HG02870 (cell line): ENCODE measurements around the gene MRRF.
A peak's percentile ranks its signal among the peaks of the same experiment; 100 is the strongest.

Experiments
- ATAC-seq: cut with Tn5 transposase; IDR thresholded peaks from one replicate; pipeline ENCODE4 v1.9.1; 2021; ENCODE audit warnings: mild to moderate bottlenecking, moderate library complexity; ENCODE audit not compliant: unreplicated experiment

MRRF gene, protein sequence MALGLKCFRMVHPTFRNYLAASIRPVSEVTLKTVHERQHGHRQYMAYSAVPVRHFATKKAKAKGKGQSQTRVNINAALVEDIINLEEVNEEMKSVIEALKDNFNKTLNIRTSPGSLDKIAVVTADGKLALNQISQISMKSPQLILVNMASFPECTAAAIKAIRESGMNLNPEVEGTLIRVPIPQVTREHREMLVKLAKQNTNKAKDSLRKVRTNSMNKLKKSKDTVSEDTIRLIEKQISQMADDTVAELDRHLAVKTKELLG

DNA sequence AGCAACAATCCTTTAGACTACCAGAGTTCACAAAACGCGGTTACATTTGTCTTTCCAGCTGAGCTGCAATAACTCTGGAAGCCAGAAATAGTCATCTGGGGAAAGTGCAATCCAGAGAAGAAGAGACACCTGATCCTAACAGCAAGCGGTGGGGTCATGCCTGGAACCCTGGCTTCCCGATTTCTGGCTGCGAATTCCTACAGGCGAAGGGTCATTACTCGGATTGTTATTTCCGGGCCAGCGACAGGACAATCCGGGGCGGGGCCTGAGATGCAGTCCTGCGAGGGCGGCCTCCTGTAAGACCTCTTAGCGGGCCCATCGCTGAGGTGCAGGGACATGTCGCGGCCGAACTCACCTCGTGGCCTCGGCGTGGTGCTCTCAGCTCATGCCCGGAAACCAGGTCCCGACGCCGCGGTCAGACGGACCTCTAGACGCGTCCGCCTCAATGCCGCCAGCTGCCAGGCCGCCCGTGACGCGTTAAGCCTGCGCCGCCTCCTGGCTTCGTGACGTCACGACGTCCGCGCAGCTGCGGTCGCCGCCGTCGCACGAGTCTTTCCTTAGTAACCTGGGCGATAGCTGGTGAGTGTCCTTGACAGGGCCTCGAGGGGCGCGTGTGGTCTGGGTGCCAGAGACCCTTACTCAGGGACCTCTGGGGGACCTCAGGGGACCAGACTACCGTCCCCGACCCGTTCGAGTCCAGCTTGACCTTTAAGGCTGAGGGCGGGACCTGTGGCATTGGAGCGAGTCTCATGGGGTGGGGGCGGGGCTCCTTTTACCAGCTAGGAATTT lies at the start of gene MRRF, which contains the start of gene RBM18:
Gene MRRF, plus strand, starts transcription at position 523 of the 789 bp plus-strand sequence. CDS start 6,010 bp downstream, outside the sequence.
Gene RBM18, minus strand, starts transcription at position 481 of the 789 bp plus-strand sequence. CDS start 3,348 bp downstream, outside the sequence.
- peak; percentile 77 for ATAC-seq

DNA sequence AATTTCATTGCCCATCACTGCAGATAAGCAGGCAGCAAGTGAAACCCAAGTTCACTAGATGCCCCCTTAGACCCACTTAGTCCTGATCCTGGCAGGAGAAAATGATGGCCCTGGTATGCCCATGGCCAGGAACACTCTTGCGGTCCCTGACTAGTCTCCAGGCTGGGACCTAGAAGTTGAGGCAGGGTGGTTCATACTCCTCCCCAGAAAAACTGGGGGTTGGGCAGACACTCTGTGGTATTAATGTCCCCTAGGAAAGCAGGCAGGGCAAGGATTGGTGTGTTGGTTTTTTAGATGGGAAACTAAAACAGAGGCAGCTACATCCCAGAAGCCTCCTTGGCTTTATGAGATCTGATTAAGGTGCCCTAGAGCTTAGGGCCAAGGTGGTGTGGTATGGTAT lies 49.0 kb upstream of the MRRF start:
- ATAC-seq = no peak

DNA sequence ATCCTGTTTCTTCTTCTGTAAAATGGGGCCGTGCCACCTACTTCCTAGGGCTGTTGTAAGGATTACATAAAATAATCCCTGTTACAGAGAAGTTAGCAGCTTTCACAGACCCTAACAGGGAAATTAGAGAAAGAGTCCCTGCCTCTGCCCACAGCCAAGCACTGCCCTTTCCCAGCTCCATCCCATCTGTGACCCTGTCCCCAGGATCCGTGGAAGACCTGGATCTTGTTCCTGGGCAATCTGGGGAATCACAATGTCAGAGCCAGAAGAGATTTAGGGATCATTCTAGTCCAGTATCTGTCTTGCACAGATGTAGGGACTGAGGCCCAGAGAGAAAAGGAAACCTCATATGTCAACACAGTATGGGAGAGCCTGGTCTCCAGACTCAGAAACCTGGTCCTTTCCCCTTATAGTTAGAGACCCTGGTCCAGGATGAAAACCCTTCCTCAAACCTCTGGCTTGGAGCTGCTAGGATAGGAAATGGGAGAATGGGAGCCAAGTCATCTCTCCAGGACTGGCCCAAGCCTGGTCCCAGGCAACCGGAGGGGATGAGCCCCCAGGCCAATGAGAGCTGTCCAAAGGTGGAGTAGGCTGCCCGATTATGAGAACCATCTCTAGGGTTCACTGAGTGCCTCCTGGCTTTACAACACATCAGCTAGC lies 48.4 kb upstream of the MRRF start:
- no peak for ATAC-seq

- no peak for ATAC-seq
Observed at GRCh38 chr9:122216798-122217418, 47.8 kb upstream of the MRRF start.

DNA sequence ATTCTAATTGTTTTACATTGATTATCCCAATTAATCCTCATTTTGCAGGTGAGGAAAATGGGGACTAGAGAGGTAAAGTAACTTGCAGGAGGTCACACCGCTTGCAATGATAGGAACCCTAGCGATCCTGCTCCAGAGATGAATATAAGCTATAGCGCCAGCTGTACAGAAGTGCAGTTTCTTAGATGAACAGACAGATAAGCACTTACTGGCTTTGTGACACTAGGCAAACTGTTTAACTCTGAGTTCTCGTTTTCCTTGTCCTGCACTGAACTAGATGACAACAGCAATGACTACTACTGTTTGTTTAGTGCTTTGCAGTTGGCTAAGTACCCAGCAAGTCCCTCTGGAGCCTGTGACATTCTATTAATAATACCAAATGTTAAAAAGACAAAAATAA lies 47.0 kb upstream of the MRRF start:
- ATAC-seq = no peak

DNA sequence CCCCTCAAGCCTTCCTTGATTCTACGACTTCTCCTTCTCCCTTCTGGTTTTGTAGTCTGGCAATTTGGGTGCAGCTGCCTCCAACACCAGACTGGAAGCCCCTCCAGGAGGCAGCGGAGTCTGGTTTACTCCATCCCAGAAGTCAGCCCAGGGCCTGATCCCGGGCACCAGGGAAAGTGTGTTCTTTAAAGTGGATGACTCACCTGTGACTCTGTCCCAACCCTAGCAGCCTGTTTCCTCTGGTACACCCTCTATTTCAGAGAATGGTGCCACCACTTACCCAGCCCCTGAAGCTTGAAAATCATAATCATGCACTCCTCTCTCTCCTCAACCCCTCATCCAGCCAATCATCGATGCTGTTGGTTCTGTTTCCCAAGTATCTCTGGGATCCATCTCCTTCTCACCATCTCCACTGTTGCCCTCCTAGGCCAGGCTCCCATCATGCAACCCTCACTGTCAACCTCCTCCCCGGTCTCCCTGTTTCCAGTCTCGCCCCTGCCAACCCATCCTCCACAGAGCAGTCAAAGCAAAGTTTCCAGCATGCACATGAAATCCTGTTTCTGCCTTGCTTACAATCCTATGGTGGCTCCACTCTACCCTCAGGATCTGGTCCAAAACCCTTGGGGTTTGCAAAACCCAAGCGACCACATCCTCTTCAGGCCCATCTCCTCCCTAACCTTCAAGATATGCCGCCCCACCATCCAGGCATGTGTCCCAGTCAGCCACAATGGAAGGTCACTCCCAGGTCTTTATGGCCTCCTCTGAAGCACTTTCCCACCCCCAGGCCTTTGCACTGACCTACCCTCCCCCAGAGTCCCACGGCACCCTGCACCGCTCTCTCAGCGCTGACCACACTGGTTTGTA lies 46.4 kb upstream of the MRRF start:
- ATAC-seq = no peak

- no peak for ATAC-seq
Observed at GRCh38 chr9:122218935-122219855, 45.5 kb upstream of the MRRF start.

DNA sequence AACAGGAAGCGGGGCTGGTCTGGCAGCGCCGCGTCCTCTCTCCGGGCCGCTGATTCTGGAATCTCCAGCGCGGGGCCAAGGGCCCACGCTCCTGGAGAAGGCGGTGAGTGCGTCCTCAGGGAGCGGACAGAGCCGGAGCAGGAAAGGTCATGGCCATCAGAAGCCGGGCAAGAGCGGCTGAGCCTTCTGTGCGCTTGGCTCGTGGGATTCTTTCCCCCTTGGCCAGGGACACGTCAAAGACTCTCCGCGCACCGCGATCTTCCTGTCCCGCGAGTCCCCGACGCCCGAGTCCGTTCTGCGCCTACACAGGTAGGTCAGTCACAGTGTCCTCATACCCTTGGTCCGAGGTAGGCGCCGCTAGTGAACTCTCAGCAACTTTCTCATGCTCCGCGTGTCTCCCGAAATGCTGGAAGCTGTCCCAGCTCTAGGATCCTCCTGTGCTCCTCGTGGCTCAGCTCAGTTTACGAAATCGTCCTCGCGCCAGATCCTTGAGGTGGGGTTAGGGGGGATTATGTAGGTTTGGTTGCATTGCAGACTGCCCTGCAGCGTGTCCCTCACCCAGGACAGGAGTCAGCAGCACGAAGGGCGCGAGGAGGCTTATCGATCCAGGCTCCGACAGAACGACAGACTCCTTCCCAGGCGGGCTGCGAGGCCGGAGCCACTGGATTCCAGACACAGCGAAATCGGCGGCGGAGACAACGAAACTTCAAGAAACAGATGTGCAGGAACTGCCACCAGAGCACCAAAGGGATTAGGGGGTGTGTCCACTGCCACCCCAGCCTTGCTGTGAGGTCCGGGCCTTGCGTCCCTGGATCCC lies 44.6 kb upstream of the MRRF start:
- no peak for ATAC-seq

DNA sequence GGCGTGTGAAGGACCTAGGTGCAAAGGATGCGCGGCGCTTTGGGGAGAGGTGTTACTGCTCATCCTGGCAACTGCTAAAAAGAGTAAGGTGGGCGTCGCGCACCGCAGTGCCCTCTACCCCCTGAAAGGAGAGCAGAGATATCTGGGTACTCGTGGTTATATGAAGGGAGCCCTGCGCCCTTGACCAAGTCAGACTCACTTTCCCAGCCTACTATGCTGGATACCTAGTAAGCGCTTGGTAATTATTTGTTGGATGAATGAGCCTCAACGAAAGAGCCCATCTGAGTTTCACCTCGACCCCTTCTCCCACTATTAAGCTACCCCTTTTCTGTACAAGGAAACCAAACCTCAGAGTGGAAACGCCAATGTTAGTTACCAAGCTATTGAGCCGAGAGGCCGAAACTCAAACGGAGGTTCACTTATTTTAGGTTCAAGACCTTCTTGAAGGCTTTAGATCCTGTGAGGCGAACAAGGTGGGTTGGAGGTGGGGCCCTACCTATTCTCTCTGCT lies 44.0 kb upstream of the MRRF start:
- no peak for ATAC-seq

- no peak for ATAC-seq
Observed at GRCh38 chr9:122221183-122221811, 43.4 kb upstream of the MRRF start.

GRCh38 chr9:122222791-122223190 lies 41.9 kb upstream of the MRRF start:
- ATAC-seq = no peak

GRCh38 chr9:122223435-122223834 lies 41.2 kb upstream of the MRRF start:
- no peak for ATAC-seq

- no peak for ATAC-seq
Observed at GRCh38 chr9:122225312-122226141, 39.2 kb upstream of the MRRF start.

DNA sequence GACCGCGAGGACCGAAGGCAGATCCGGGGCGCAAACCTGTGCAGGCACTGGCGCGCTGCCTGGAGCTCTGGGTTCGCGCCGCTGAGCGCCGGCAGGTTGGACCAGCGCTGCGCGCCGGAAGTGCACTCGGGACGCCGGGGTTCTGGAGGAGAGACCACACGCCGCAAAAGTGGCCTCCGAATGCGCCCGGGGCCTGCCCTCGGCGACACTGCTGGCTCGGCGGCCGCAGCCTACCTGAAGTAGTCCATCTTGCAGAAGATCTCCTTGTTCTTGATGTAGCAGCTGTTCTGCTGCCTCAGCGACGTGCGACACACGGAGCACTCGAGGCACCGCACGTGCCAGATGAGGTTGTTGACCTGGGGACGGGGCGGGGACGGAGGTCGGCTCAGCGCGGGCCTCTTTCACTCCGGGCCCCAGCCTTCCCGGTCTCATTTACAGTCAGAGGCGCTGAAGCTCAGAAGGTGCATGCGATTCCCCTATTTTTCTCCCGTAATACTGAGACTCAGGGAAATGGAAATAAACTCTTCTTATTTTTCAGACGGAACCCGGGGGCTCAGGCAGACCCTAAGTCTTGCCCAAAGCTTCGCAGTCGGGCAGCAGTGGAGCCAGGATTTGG lies 38.4 kb upstream of the MRRF start:
- no peak for ATAC-seq

DNA sequence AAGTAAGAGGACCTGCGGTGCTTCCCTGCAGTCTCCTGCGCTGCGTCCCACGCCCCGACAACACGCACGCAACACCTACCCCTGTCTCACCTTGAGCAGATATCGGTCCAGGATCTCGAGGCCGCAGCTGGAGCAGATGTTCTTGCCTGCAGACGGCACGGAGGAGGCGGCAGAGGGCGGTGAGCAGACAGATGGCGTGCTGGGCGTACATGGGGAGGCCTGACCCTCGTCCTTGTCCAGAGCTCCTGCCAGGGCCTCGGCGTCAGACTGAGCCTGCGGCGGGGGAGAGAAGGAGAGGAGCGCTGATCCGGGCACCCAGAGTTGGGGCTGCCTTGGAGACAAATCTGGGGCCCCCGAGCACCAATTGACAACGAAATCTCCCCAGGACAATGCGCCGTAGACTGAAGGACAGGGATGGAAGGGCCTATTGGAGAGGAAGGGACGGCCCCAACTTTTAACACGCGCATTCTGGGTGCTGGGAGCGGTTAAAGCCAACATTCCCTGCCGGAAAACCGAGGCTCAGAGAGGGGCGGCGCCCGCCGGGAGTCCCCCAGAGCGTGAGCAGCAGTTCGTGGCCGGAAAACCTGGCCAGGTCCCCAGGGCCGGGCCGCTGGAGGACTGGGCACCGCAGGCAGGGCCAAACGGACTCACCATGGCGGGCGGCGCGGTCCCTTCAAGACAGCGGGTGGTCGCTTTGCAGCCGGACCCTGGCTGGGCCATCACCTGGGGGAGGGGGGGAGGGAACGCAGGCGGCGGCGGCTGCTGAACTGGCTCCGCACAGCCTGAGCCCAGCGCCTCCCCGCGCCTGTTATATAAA lies 37.7 kb upstream of the MRRF start:
- no peak for ATAC-seq

DNA sequence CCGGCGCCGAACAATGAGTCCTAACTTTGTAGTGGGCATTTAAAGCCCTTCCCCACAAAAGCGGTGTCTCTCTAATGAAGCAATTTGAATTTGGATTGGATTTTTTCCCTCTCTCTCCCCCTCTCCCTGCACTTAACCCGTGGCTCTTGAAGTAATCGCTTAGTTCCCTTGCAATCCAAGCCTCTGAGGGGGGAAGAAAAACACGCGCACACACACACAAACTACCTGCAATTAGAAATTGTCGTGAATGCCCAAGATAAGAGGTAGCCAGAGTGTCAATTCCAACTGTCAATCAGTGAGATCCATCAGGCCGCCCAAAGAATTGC lies 37.1 kb upstream of the MRRF start:
- ATAC-seq = no peak
